Measurements from ENCODE around the gene DDX31.
"Not testable (repeated sequence)": the region's sequence is repeated elsewhere in the genome, so short reads cannot be mapped to it uniquely, and the experiment has no call there.

Gene DDX31

GRCh38 chr9:132575005-132575609 is 94.7 kb downstream of the DDX31 start:
- no peak for DNase-seq

GRCh38 chr9:132572921-132573320 is 96.9 kb downstream of the DDX31 start:
- no peak for DNase-seq

DNA sequence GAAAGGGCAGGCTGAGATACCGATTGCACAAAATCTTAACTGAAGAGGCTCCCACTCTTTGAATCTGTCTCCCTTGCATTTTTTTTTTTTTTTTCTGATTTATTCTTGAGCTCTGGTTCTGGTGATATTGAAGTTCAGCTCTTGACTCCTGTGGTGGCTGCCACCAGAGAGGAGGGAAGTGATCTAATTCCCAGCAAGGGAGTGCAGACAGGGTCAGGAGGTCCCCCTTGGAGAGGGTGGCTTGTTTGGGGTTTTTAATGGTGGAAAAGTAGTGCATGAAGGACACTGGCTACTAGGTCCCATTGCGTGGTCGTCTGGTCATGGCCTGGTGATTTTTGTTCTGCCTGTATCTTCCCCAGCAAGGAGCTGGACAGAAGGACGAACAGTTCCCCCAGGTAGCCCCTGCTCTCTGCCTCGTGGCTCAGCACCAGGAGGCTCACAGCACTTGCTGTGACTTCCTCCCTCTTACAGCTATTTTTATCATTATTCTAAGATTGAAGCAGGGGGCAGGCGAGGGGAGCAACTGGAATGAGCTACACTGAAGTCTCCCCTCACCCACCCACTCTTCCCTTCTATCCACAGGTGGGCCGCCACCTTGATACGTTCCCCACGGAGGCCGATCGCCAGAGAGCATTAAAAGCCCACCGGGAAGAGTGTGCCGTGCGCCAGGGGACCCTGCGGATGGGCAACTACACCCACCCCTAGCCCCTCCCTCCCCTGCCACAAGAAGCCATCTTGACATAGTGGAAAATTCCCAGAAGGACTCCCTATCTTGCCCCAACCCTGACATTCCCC is 97.8 kb downstream of the DDX31 start:
- DNase-seq = no peak

- DNase-seq = not testable (repeated sequence)
Observed at GRCh38 chr9:132568787-132569186, 101.0 kb downstream of the DDX31 start.

GRCh38 chr9:132564526-132564925 is 105.3 kb downstream of the DDX31 start:
- DNase-seq = no peak

DNA sequence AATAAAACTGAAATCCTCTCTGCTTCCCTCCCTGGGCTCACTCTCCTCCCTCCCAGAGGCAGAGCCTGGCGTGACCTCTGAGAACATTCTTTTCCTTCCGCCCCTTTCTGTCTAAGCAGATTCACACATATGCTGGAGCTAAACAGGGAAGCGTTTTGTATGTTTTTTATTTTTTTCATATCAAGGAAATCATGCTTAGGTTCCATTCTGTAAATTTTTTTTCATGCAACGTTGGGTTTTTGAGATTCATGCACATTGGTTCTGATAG is 107.5 kb downstream of the DDX31 start:
- no peak for DNase-seq

DNA sequence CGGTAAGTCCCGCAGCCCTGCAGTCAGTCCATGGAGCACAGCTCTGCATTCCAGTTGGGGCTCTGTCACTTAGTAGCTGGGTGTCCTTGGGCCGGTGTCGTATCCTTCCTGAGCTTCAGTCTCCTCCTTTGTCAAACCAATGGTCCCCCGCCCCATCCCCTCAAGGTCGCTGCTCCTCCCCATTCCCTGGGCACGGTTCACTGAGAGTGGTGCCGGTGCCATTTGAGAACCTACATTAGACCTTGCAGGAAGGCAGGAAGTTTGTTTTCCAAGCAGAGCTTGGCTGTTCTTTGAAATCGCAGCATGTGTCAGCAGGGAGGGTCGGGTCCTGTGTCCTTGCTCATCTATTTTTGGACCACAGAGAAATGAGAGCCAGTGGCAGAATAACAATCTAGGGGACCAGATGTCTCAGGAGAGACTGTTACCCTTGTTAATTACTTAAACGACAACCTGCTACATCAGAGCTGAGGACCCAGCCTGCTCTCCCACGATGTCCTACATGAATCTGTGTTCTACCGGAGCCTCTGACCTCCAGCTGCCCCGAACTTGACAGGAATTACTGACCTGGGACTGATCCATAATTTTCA is 109.1 kb downstream of the DDX31 start:
- no peak for DNase-seq

DNA sequence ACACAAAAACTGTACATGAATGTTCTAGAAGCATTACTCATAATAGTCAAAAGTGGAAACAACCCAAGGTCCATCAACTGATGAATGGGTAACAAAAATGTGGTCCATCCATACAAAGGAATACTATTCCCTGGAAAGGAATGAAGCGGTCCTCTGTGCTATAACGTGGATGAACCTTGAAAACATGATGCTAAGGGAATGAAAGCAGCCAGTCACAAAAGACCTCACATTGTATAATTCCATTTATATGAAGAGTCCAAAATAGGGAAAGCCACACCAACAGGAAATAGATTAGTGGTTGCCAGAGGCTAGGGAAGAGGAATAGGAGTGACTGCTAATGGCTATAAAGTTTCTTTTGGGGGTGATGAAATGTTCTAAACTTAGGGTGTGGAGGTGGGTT is 110.1 kb downstream of the DDX31 start:
- no peak for DNase-seq

DNA sequence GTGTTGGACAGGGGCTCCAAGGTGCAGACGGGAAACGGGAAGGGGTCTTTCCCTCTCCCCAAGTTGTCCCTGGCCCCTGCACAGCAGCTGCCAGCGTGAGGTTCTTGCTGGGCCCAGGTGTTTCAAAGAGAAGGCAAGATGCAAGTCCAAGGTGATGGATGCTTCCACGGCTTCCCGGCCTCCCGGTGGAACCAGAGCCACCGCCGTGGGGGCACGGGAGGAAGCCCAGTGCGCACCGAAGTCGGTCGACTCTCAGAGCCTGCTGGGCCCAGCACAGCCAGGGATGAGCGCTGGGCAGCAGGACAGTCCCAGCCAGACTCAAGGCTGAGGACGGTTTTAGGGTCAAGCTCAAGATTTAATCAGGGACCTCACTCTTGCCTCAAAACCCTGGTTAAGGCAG is 112.6 kb downstream of the DDX31 start:
- no peak for DNase-seq

- no peak for DNase-seq
Observed at GRCh38 chr9:132556714-132557113, 113.1 kb downstream of the DDX31 start.

DNA sequence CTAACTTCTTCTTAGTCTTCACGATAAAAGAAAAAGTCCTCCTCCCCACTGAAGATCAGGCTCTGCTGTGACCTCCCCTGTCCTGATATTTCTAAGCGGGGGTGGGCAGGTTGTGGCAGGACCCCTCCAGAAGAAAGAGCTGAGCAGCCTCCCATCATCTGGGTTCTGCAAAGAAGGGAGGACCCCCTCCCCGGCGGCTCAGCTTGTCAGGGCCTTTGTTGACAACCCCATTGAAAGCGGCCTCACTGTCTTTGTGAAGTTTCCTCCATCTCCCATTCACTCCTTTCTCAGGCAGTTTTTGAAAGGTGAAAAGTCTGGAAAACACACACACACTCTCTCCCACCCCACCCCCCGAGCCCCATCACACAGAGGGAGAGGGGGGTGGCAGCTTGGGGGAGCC is 113.5 kb downstream of the DDX31 start:
- no peak for DNase-seq

DNA sequence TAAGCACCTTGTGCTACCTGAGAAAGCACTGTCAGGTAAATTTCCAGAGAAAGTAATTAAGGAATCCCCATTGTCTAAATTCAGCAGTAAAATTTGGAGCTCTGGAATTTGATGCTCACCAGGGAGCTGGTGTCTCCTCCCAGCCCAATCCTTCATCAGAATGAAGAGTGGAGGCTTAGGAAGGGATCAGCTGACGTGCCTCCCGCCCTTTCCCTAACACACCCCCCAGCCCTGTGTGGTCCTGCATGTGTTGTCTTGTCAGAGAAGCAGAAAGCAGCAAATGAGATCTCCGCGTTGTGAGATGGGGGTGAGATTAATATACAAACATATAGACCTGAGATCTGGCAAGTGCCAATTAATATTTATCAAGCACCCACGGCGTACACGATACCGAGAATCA is 114.3 kb downstream of the DDX31 start:
- no peak for DNase-seq

DNA sequence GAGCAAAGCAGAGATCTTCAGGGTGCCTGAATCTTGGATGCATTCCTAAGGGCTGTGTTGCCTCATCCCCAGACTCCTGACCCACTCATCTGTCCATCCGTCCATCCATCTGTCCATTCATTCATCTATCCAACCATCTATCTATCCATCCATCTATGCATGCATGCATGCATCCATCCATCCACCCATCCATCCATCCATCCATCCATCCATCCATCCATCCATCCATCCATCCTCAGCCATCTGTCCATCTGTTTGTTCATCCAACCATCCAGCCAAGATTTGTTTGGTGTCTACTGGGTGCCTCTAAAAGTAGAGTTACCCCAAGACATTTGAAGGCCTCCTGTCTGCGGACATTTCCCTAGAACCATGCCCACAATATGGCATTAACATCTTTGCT is 115.0 kb downstream of the DDX31 start:
- DNase-seq = no peak

- DNase-seq = no peak
Observed at GRCh38 chr9:132552041-132552440, 117.7 kb downstream of the DDX31 start.

- no peak for DNase-seq
Observed at GRCh38 chr9:132551556-132551955, 118.2 kb downstream of the DDX31 start.

DNA sequence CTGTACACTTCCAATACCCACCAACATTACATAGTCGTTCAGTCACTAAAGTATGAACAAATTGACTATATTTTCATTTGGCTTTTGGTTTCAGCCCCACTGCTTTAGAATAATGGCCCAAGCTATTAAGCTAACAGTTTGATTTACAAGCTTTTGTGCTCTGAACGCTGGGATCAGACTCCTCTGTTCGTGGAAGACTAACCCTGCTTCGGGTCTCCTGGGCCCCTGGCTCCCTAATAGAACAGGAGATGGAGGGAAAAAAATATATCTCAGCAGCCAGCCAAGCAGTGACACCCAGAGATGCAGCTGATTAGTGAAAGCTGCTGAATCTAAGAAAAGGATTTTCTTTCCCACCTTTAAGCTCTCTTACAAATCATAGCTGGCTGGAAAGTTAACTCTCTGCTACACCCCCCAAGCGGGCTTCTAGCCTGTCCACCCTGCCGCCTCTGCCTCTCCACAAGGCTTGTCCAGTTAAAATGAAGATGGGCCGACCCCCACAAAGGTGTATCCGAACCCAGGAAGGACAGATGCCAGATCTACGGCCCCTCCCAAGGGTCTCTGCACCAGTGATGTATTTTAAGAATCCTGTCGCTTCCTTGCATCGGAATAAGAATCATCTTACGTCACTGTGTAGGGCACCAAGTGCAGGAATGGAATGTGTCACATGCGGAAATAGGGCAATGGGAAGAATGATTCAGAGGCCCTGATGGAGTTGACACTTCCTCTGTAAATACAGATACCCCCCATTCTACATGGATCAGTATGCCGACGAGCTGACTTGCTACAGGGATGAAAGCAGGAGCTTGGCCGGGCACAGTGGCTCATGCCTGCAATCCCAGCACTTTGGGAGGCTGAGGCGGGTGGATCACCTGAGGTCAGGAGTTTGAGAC is 120.8 kb downstream of the DDX31 start:
- no peak for DNase-seq

DNA sequence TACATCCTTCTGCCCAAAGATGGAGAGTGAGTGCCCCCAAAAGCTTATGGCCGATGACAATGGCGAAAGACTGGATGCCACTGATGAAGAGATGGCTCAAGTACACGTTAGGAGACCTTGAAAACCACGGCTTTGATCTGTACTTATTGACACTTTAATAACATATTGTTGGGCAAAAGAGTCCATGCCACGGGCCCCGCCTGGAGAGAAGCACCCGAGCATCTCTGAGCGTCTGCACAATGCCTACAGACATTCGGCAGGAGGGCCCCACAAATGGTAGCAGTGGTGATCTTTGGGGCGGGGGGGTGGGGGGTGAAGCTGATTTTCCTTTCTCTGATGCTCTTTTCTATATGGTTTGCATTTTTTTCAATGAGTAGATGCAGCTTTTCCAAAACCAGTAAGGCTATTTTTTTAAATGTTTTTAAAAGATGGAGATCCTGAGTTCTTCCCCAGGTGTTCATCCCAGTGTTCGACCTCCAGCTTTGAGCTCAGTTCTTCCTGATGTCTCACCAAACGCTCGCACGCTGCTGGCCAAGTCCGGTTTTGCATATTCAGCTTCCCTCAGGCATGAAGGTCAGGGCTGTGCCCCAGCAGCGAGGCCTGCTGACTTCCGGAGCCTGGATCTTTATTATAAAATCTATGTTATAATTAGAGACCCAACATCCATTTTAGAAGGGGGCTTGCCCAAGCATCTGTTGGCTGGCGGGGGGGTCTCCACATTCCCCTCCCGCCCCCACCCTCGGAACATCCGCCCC is 121.6 kb downstream of the DDX31 start:
- no peak for DNase-seq

DNA sequence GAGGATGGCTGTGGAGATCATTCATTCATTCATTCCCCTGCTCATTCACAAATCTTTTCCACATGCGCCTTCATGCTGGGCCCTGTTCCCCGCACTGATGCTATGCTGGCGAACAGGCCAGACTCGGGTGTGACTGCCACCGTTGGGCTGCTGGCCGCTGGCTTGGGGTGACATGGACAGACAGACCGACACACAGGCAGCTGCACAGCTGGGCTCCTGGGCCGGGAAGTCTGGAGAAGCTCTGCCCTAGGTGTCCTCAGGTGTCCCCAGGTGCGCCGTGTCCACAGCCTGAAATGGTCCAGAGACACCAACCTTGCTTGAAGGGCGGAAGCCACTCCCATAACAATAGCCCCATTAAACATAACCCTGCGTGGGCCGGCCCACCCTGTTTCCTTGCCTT is 122.3 kb downstream of the DDX31 start:
- no peak for DNase-seq

GRCh38 chr9:132547052-132547431 is 122.7 kb downstream of the DDX31 start:
- no peak for DNase-seq

DNA sequence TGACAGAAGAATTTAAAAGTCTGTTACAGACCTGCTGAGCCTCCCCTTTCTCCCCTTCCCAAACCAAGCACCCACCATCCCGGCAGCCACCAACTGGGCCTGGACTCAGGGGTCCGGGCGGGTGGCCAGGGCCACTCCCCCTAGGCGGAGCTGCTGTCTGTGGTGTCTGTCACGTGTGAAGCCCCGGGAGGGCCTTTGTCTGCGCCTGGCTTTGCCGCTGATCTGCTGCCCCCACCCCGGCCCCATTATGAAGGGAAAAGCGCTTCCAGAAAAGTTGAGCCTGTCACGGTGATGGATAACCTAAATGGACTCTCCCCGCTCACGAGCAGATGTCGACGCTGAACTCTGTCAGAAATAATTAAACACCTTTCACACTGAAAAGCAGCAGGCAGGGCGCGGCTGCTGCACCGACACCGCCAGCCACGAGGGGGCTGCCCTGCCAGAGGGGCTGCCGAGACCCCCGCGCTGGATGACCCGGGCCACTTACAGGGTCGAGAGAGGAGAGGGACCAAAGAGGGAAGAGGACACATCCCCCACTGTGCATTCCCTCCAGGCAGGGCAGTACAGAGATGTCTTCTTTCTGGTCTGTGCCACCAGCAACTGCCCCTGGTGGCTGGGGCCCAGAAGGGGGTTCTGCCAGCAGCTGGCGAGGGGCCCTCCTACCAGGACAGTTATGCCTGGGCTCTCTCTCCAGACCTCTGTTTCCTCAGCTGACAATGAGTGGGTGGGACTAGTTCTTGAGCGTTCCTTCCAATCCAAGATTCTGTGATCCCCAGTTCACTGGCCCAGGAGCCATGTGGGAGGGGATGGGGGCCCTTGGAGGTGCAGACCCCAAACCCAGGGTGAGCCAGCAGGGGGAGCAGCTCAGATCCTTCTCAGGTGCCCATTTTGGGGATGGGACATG is 123.4 kb downstream of the DDX31 start:
- no peak for DNase-seq

GRCh38 chr9:132545578-132545977 is 124.2 kb downstream of the DDX31 start:
- no peak for DNase-seq

GRCh38 chr9:132543960-132544359 is 125.8 kb downstream of the DDX31 start:
- no peak for DNase-seq

Data from activated T-cell treated with anti-CD3 and anti-CD28 coated beads, Interleukin-2, amount 50 U/mL, for 1 hour (primary cell).